K562 (cell line): ENCODE measurements around the gene TDRD6. TPM values are rescaled to one million over a fixed set of nuclear protein-coding genes. Genes with fewer than 3 reads are reported as not detected.

Experiments used
- ATAC-seq: fragments of 200-7000 bp; cut with Tn5 transposase; 3 replicates; pipeline ENCODE4 v1.9.1; 2020; ENCODE audit warnings: moderate library complexity
- BruUV-seq: library from RNA; stranded (reverse); fragments of 400-500 nt; replicated peaks from 2 replicates; lab custom pipeline; 2021; lab: Mats Ljungman, UMichigan
- CTCF ChIA-PET: fragments of 300-600 bp; formaldehyde crosslinking; extraction: SDS; loops from one replicate; lab custom pipeline; 2021; ENCODE audit warnings: low intra/inter-chr PET ratio; lab: Yijun Ruan, JAX
- POLR2A ChIA-PET: fragments of 300-600, 350-650 bp; sonication (Branson Sonifier 250); formaldehyde crosslinking; extraction: SDS; loops from one replicate; lab custom pipeline; 2021; ENCODE audit warnings: antibody characterized with exemption, inconsistent platforms; lab: Yijun Ruan, JAX
- DNase-seq, 4 experiments: peaks; one replicate each; pipeline versions ENCODE4 v3.0.0 to v3.0.0-alpha.2; 2011 to 2018; ENCODE audit warnings: low spot score in 3 of 4, mixed read lengths in 3 of 4; ENCODE audit errors: extremely low read depth in 1 of 4
- FAIRE-seq: peaks from 2 replicates; lab custom pipeline; 2011; peaks lifted over from hg19 to GRCh38; lab: Jason Lieb, UNC
- H2AFZ ChIP-seq: 2 replicates; pipeline ENCODE4 v1.6.0; 2011; ENCODE audit warnings: low read depth, low read length, control low read depth, inconsistent platforms
- H3K27ac ChIP-seq: fragments of 200-600 bp; 3 replicates; pipeline ENCODE4 v1.8.0; 2011; ENCODE audit warnings: low read depth, mild to moderate bottlenecking, control low read depth, inconsistent platforms, low read length, moderate library complexity, mixed read lengths; ENCODE audit errors: extremely low read depth
- H3K27me3 ChIP-seq, 2 experiments: fragments of 300-600 bp in 1 of 2; 2 replicates in 1 of 2; 3 replicates in 1 of 2; pipeline versions ENCODE4 v1.6.0 to v1.8.0; 2011; ENCODE audit warnings: inconsistent platforms in 2 of 2, low read length in 2 of 2, mild to moderate bottlenecking in 1 of 2, mixed read lengths in 1 of 2, moderate library complexity in 1 of 2; ENCODE audit not compliant: control insufficient read depth in 2 of 2, insufficient read depth in 2 of 2
- H3K36me3 ChIP-seq: fragments of 300-600 bp; 3 replicates; pipeline ENCODE4 v1.8.0; 2011; ENCODE audit warnings: mild to moderate bottlenecking, low read length, inconsistent platforms; ENCODE audit not compliant: control insufficient read depth, insufficient read depth
- H3K4me1 ChIP-seq, 2 experiments: fragments of 200-600 bp in 1 of 2; replicated peaks in 1 of 2; 2 replicates in 1 of 2; 3 replicates in 1 of 2; pipeline versions ENCODE4 v1.5.1 to v1.8.0; 2011; ENCODE audit warnings: inconsistent platforms in 2 of 2, low read length in 2 of 2, mild to moderate bottlenecking in 1 of 2, mixed read lengths in 1 of 2, moderate library complexity in 1 of 2; ENCODE audit not compliant: control insufficient read depth in 2 of 2, insufficient read depth in 2 of 2
- H3K4me2 ChIP-seq: 2 replicates; pipeline ENCODE4 v1.6.1; 2011; ENCODE audit warnings: low read length, control low read depth, inconsistent platforms, mixed read lengths; ENCODE audit not compliant: insufficient read depth
- H3K4me3 ChIP-seq: fragments of 200-600 bp; sonication (generic), shearing (Covaris generic); 2 replicates; pipeline ENCODE4 v1.5.1; 2016; ENCODE audit warnings: control low read depth, inconsistent platforms
- H3K79me2 ChIP-seq: fragments of 200-600 bp; 3 replicates; pipeline ENCODE4 v1.8.0; 2011; ENCODE audit warnings: low read length, inconsistent platforms; ENCODE audit not compliant: control insufficient read depth, insufficient read depth
- H3K9ac ChIP-seq, 2 experiments: 2 replicates each; pipeline versions ENCODE4 v1.6.0 to v1.6.1; 2011; ENCODE audit warnings: low read depth in 2 of 2, low read length in 2 of 2, control low read depth in 1 of 2, inconsistent platforms in 1 of 2, mild to moderate bottlenecking in 1 of 2, mixed read lengths in 1 of 2; ENCODE audit not compliant: insufficient read depth in 1 of 2
- H3K9me1 ChIP-seq: one replicate; pipeline ENCODE4 v1.6.0; 2011; ENCODE audit warnings: inconsistent platforms, mild to moderate bottlenecking, low read length, moderate library complexity; ENCODE audit not compliant: control insufficient read depth, insufficient read depth
- H3K9me3 ChIP-seq: replicated peaks from 2 replicates; pipeline ENCODE4 v1.5.1; 2011; ENCODE audit warnings: low read depth, low read length, inconsistent platforms; ENCODE audit not compliant: control insufficient read depth, insufficient read depth
- H4K20me1 ChIP-seq: replicated peaks from 2 replicates; pipeline ENCODE4 v1.6.1; 2011; ENCODE audit warnings: low read length, inconsistent platforms, mixed read lengths; ENCODE audit not compliant: control insufficient read depth, insufficient read depth
- HCFC1 ChIP-seq: IDR thresholded peaks from 2 replicates; pipeline ENCODE4 v1.6.1; 2012; ENCODE audit warnings: low read depth, low read length, improper control_type of control experiment
- NCOA2 ChIP-seq, 2 experiments: fragments of 450-650 bp; IDR thresholded peaks; 2 replicates each; pipeline ENCODE4 v1.6.1; 2018; ENCODE audit warnings: mild to moderate bottlenecking in 2 of 2, moderate library complexity in 1 of 2; ENCODE audit not compliant: partially characterized antibody in 2 of 2
- ZEB2 ChIP-seq: fragments of 450-650 bp; IDR thresholded peaks from 2 replicates; pipeline ENCODE4 v1.6.1; 2016
- ZNF282 ChIP-seq: sonication (generic); formaldehyde crosslinking; IDR thresholded peaks from 2 replicates; pipeline ENCODE4 v1.8.1; 2023; ENCODE audit warnings: missing genetic modification reagents
- ZNF668 ChIP-seq: fragments of 250-450 bp; sonication (Bioruptor Pico); IDR thresholded peaks from 2 replicates; pipeline ENCODE4 v1.8.0; 2022; ENCODE audit warnings: mild to moderate bottlenecking, inconsistent platforms
- WGBS: fragments of 100-300 bp; shearing (Covaris generic); methylation state at CpG from one replicate; pipeline ENCODE4 v1.1.6; 2016; ENCODE audit warnings: low coverage, mixed read lengths; ENCODE audit not compliant: insufficient coverage; ENCODE audit errors: missing lambda C conversion rate; 5-methylcytosine and 5-hydroxymethylcytosine counted together
- in situ Hi-C: fragments of 300-500 bp; cut with MboI; formaldehyde crosslinking; loops from 4 replicates; pipeline ENCODE4 v1.15.0; 2018; ENCODE audit warnings: inconsistent platforms, mixed read lengths
- intact Hi-C: fragments of 100-400 bp; cut with micrococcal nuclease; formaldehyde crosslinking; loops from 2 replicates; pipeline ENCODE4 v1.14.2; 2022
- polyA plus RNA-seq, 8 experiments: library from polyadenylated mRNA; depleted of rRNA in 4 of 8; stranded (reverse) in 5 of 8; unstranded in 3 of 8; fragments of >200 nt; fragmentation: Nextera tagmentation in 2 of 8; fragmentation: Illumina TruSeq in 1 of 8; extraction: Ambion mirVana in 2 of 8; extraction: Trizol in 1 of 8; gene quantifications; 2 replicates each; pipeline versions ENCODE4 v1.2.1 to v1.2.3, GENCODE V29; 2011 to 2014; ENCODE audit warnings: inconsistent platforms in 1 of 8, missing spikeins in 1 of 8
- total RNA-seq, 7 experiments: library from RNA; depleted of rRNA in 6 of 7; stranded (reverse); fragments of >200 nt in 6 of 7; fragmentation: Illumina TruSeq in 2 of 7; extraction: Trizol in 2 of 7; gene quantifications; 2 replicates each; pipeline versions ENCODE4 v1.2.1 to v1.2.3, GENCODE V29; 2011 to 2021; ENCODE audit warnings: low replicate concordance in 1 of 7
- TF ChIP-seq, protein P1 (sequence below): fragments of 450-650 bp; IDR thresholded peaks from 2 replicates; pipeline ENCODE4 v1.6.1; 2016; ENCODE audit warnings: low read depth, mild to moderate bottlenecking, moderate library complexity
- TF ChIP-seq, protein P2 (sequence below): fragments of 250-450 bp; sonication (Bioruptor Pico); IDR thresholded peaks from 2 replicates; pipeline ENCODE4 v1.4.0; 2020; ENCODE audit warnings: mild to moderate bottlenecking, moderate library complexity, borderline replicate concordance
- TF ChIP-seq, protein P3 (sequence below): sonication (generic); formaldehyde crosslinking; IDR thresholded peaks from 2 replicates; pipeline ENCODE4 v1.8.1; 2023; ENCODE audit warnings: missing genetic modification reagents, mild to moderate bottlenecking, borderline replicate concordance
- TF ChIP-seq, protein P4 (sequence below): fragments of 450-650 bp; IDR thresholded peaks from 2 replicates; pipeline ENCODE4 v1.6.1; 2018; ENCODE audit warnings: mild to moderate bottlenecking, low read depth; ENCODE audit not compliant: partially characterized antibody

Gene TDRD6
- total and polyA plus RNA-seq, 9 of the 15 experiments (the other 6 are each of a cell fraction or from before 2014, with no cell fraction given): under 0.01 to 0.53 (median 0.14) TPM; not detected in 1

DNA sequence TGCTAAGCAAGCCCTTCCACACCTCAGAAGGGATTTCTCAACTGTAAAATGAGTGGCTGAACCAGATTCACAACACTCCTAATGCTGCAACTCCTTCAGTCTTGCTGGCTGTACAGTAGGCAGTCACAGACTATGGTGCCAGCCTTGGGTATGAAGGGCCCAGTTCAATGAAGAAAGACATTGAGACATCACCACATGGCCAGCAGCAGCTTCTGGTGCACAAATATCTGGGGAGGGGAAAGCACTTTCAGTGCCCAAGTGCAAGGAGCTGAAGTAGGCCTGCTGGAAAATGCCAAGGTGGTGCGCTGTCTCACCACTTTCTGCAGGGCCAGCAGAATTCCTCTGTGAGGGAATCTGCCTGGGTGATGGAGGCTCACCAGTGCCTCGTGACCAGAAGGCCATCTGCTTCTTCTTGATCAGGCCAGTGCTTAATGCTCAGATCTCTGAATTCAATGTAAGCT, 45.7 kb downstream of the TDRD6 start:
- intact Hi-C loops: no loop called here
- Histone ChIP-seq H4K20me1 (no peaks in the 10 kb centered on the region), H3K4me2 (no peak overlapping the region), H3K4me1 (peaks cover 0 to 7% of the 10 kb centered on the region in 2 experiments; a peak in 1 of 5 replicates), H3K9ac (no peak overlapping the region), H3K27me3 (peaks cover 6 to 16% of the 10 kb centered on the region in 2 experiments; a peak in 4 of 5 replicates), H3K4me3 (no peak overlapping the region), H3K36me3 (no peaks in the 10 kb centered on the region), H3K27ac (no peak overlapping the region), H3K9me3 (no peaks in the 10 kb centered on the region), H3K79me2 (no peaks in the 10 kb centered on the region), H3K9me1 (no peaks in the 10 kb centered on the region), H2AFZ (no peak overlapping the region)
- DNase-seq (no peak), FAIRE-seq (no peak), ATAC-seq (no peak)
- ChIA-PET POLR2A (interaction anchor here (0.7 kb wide), 1 partner anchor 61 kb away, joined by 3 read pairs; no protein-coding TSS in a partner anchor), CTCF (no interaction called here)
- BruUV-seq: no TSS peak
- WGBS: 0% methylated on average over 2 of the region's 2 CpGs
- TF ChIP-seq, protein P1, sequence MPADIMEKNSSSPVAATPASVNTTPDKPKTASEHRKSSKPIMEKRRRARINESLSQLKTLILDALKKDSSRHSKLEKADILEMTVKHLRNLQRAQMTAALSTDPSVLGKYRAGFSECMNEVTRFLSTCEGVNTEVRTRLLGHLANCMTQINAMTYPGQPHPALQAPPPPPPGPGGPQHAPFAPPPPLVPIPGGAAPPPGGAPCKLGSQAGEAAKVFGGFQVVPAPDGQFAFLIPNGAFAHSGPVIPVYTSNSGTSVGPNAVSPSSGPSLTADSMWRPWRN: no peak
- TF ChIP-seq, protein P2, sequence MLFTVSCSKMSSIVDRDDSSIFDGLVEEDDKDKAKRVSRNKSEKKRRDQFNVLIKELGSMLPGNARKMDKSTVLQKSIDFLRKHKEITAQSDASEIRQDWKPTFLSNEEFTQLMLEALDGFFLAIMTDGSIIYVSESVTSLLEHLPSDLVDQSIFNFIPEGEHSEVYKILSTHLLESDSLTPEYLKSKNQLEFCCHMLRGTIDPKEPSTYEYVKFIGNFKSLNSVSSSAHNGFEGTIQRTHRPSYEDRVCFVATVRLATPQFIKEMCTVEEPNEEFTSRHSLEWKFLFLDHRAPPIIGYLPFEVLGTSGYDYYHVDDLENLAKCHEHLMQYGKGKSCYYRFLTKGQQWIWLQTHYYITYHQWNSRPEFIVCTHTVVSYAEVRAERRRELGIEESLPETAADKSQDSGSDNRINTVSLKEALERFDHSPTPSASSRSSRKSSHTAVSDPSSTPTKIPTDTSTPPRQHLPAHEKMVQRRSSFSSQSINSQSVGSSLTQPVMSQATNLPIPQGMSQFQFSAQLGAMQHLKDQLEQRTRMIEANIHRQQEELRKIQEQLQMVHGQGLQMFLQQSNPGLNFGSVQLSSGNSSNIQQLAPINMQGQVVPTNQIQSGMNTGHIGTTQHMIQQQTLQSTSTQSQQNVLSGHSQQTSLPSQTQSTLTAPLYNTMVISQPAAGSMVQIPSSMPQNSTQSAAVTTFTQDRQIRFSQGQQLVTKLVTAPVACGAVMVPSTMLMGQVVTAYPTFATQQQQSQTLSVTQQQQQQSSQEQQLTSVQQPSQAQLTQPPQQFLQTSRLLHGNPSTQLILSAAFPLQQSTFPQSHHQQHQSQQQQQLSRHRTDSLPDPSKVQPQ (CRISPR knock-in tag): no peak
- TF ChIP-seq, protein P3, sequence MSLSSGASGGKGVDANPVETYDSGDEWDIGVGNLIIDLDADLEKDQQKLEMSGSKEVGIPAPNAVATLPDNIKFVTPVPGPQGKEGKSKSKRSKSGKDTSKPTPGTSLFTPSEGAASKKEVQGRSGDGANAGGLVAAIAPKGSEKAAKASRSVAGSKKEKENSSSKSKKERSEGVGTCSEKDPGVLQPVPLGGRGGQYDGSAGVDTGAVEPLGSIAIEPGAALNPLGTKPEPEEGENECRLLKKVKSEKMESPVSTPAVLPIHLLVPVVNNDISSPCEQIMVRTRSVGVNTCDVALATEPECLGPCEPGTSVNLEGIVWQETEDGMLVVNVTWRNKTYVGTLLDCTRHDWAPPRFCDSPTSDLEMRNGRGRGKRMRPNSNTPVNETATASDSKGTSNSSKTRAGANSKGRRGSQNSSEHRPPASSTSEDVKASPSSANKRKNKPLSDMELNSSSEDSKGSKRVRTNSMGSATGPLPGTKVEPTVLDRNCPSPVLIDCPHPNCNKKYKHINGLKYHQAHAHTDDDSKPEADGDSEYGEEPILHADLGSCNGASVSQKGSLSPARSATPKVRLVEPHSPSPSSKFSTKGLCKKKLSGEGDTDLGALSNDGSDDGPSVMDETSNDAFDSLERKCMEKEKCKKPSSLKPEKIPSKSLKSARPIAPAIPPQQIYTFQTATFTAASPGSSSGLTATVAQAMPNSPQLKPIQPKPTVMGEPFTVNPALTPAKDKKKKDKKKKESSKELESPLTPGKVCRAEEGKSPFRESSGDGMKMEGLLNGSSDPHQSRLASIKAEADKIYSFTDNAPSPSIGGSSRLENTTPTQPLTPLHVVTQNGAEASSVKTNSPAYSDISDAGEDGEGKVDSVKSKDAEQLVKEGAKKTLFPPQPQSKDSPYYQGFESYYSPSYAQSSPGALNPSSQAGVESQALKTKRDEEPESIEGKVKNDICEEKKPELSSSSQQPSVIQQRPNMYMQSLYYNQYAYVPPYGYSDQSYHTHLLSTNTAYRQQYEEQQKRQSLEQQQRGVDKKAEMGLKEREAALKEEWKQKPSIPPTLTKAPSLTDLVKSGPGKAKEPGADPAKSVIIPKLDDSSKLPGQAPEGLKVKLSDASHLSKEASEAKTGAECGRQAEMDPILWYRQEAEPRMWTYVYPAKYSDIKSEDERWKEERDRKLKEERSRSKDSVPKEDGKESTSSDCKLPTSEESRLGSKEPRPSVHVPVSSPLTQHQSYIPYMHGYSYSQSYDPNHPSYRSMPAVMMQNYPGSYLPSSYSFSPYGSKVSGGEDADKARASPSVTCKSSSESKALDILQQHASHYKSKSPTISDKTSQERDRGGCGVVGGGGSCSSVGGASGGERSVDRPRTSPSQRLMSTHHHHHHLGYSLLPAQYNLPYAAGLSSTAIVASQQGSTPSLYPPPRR (CRISPR knock-in tag): no peak
- TF ChIP-seq NCOA2 (IDR thresholded peaks at IDR 0.05; ENCODE audit: partially characterized antibody in 2 of 2) (no peak), ZNF668 (CRISPR knock-in tag) (no peak), HCFC1 (no peak), ZEB2 (no peak), ZNF282 (CRISPR knock-in tag) (no peak)
- TF ChIP-seq, protein P4, sequence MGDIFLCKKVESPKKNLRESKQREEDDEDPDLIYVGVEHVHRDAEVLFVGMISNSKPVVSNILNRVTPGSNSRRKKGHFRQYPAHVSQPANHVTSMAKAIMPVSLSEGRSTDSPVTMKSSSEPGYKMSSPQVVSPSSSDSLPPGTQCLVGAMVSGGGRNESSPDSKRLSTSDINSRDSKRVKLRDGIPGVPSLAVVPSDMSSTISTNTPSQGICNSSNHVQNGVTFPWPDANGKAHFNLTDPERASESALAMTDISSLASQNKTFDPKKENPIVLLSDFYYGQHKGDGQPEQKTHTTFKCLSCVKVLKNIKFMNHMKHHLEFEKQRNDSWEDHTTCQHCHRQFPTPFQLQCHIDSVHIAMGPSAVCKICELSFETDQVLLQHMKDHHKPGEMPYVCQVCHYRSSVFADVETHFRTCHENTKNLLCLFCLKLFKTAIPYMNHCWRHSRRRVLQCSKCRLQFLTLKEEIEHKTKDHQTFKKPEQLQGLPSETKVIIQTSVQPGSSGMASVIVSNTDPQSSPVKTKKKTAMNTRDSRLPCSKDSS: no peak
- in situ Hi-C loops: no loop called here
